ENCODE data around the gene APEH.
"Not testable (repeated sequence)": the region's sequence is repeated elsewhere in the genome, so short reads cannot be mapped to it uniquely, and the experiment has no call there.

GRCh38 chr3:49686769-49687423 lies 12.7 kb downstream of the APEH start:
- TF ChIP-seq CTCF (IDR thresholded peaks at IDR 0.05; ENCODE audit: low read length); EZH2 (IDR thresholded peaks at IDR 0.05; ENCODE audit: borderline replicate concordance, low read length): not testable (repeated sequence)

All from OCI-LY1 (cell line).